Stimulated activated CD4-positive, alpha-beta T cell treated with anti-CD3 and anti-CD28 coated beads, Interleukin-4, amount 100 ng/mL, for 48 hours (primary cell): ENCODE results near the gene SDC3.

ENCODE experiments used
- DNase-seq, 2 donors: peaks; one replicate each; pipeline ENCODE4 v3.0.0-alpha.2; 2020; ENCODE audit warnings: low read depth in 2 of 2

The SDC3 gene

GRCh38 chr1:30888975-30889374 is 19.6 kb downstream of the SDC3 start:
- DNase-seq: no peak

- DNase-seq: no peak
These were observed 20.2 kb downstream of the SDC3 start for GRCh38 chr1:30888391-30888790.

- no peak for DNase-seq
These were observed 20.9 kb downstream of the SDC3 start for GRCh38 chr1:30887485-30888315.

GRCh38 chr1:30886710-30887428 is 21.7 kb downstream of the SDC3 start:
- no peak for DNase-seq

GRCh38 chr1:30885570-30886522 is 22.7 kb downstream of the SDC3 start:
- no peak for DNase-seq

GRCh38 chr1:30884723-30885122 is 23.8 kb downstream of the SDC3 start:
- DNase-seq: no peak

GRCh38 chr1:30883389-30884172 is 25.0 kb downstream of the SDC3 start:
- DNase-seq: no peak

- no peak for DNase-seq
These were observed 25.7 kb downstream of the SDC3 start for GRCh38 chr1:30882678-30883388.

GRCh38 chr1:30881319-30882181 is 27.0 kb downstream of the SDC3 start:
- DNase-seq: no peak

- no peak for DNase-seq
These were observed 27.8 kb downstream of the SDC3 start for GRCh38 chr1:30880678-30881318.

GRCh38 chr1:30879940-30880677 is 28.4 kb downstream of the SDC3 start:
- DNase-seq: no peak

GRCh38 chr1:30879126-30879786 is 29.3 kb downstream of the SDC3 start:
- no peak for DNase-seq

GRCh38 chr1:30878559-30878958 is 30.0 kb downstream of the SDC3 start:
- no peak for DNase-seq

- DNase-seq: no peak
These were observed 30.5 kb downstream of the SDC3 start for GRCh38 chr1:30878016-30878415.

- no peak for DNase-seq
These were observed 31.2 kb downstream of the SDC3 start for GRCh38 chr1:30877205-30877912.

GRCh38 chr1:30876451-30877204 is 31.9 kb downstream of the SDC3 start:
- DNase-seq: no peak
